IPS DF 19.7 (cell line): ENCODE results near the gene PPFIA4.

Experiments
- DNase-seq: peaks from one replicate; pipeline ENCODE4 v3.0.0-alpha.2; 2013; ENCODE audit warnings: low read depth, low spot score

Gene PPFIA4

DNA sequence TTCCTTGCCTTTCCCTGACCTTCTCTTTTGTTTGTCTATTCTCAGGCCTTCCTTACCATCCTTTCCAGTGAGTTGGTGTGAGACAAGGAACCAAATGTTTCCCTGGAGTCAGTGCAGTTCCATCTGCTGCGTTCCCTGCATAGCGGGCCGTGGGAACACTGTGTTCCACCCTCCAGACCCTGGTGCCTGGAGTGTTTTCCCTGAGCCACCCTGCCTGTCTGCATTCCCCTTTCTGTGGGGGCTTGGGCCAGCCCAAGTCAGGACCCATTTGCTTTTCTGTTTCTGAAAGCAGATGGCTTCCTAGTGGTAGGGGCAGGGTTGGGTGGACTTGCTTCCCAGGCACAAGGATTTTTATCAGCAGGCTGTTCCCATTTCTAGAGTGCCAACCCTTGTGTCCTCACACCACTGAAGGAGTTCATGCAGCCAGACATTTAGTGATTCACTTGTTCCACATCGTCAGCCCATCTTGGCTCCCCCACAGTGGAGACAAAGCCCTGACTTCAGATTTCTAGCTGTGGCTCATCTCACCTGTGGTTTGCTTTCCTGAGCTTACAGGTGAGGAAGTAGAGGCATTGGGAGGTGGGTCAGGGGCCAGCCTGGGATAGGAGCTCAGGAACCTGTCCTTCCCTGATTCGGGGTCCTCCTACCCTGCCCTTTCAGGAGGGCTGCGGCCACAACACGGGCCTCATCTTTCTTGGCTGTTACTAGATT, 73.7 kb downstream of the PPFIA4 start:
- no peak for DNase-seq

GRCh38 chr1:203100516-203100869, 74.2 kb downstream of the PPFIA4 start:
- DNase-seq = no peak

GRCh38 chr1:203101813-203102634, 75.7 kb downstream of the PPFIA4 start:
- no peak for DNase-seq

- DNase-seq = no peak
Observed at GRCh38 chr1:203103216-203103615, 76.9 kb downstream of the PPFIA4 start.

- no peak for DNase-seq
Observed at GRCh38 chr1:203103829-203104495, 77.7 kb downstream of the PPFIA4 start.

- no peak for DNase-seq
Observed at GRCh38 chr1:203104789-203105390, 78.6 kb downstream of the PPFIA4 start.

DNA sequence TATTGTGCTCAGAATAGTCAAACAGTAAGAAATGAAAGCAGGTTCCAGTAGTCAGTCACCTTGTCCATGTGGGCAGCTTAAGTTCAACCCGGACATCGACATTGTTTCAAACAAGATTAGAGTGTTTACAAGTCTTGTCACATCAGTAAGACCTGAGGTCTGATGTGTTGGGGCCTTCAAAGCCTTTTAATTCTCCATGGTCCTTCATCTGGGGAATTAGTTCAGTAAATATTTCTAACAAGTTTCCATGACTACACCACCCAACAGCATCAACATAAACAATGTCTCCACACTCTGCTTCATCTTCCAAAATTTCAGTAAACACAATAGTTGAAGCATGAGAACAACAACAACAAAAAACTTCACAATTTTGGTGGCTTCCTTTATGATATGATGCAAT, 86.2 kb downstream of the PPFIA4 start:
- DNase-seq = no peak

DNA sequence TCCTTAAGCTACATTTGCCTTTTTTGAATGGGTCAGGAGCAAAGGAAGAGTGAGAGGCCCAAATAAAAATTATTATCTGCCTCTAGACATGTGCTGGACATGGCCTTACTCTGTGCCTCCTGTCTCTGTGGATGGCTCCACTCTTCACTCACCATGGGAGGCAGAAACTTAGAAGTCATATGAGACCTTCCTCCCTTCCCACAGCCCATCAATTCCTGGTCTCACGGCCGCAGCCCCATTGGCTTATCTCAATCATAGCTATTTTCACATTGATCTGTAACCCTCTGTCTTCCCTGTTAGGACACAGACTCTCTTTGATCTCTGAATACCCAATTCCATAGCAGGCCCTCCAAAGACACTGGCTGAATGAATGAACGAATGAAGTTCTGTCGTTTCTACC, 87.0 kb downstream of the PPFIA4 start:
- DNase-seq = no peak

GRCh38 chr1:203114202-203114601, 87.9 kb downstream of the PPFIA4 start:
- no peak for DNase-seq

- no peak for DNase-seq
Observed at GRCh38 chr1:203116091-203116820, 90.0 kb downstream of the PPFIA4 start.

DNA sequence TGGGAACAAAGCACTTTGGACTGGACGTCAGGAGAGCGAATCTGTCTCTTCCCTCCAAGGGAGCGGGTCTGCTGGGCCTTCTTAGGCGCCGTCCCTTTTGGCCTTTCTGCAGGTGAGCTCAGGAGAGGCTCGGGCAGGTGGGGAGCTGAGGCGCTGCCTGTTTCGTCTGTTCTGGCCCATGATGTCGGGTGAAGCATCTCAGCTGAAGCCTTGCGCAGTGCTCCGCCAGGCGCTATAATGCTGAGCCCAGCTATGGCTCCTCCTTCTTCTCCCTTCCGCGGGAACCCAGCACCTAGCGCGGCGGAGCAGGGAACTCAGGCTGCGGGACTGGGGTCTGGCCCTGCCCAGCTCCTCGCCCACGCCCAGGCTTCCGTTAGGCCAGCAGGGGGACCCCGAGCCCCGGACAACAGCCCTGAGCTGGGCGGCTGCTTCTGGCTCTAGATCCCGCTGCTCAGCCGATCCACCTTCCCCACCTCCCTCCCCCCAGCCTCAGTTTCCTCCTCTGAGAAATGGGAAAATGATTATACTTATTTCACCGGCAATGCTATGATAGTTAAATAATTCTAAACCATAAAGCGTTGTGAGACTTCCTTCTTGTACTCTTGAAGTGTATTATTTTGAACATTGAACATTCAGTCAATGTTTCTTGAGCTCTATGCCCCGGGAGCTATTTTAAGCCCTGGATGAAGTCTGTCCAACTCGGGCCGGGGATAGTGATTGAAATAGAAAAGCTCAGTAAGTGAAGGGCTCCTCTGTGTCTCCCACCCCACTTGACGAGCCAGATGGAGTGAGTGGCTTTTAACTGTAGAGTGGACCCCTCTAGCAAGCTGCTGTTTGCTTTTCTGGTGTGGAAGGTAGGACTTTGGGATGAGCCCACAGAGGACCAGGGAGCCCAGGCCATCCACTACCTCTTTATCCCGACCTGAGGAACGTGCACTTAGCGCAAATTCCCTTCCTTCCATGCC, 91.6 kb downstream of the PPFIA4 start:
- peak; percentile 47 for DNase-seq

DNA sequence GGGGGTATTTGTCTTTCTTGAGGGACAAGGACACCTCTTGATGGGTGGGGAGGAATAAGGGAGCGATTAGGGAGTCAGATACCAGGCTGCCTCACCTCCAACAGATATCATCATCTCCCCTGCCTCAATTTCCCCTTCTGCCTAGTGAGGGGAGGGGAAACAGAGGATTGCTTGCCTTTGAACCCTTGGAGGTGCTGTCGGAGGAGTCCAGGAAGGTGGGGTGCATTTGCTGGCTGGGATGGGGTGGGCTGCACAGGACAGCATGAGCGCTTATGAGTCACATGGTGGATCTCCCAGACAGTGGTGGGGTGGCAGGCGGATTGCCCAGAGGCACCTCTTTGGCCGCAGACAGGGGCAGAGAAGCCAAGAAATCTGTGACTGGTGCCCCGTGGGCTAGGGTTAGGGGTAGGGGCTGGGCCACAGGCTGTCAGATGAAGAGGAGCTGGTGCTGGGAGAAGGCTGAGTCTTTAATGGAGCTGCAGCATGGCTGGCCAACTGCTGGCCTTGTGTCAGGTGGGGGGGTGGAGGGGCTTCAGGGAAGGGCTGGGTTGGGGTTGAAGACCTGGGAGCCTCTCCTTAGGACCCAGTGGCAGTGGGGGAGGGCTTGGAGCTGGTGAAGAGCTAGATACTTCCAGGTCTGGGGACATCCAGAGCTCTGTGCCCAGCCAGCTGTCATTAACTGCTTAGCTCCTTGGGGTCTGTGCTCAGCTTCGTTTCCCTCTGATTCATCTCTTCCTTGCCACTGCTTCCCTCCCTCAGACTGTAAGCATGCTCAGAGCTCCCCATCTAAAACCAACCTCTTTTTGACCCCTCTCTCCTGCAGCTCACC, 94.2 kb downstream of the PPFIA4 start:
- no peak for DNase-seq

GRCh38 chr1:203121186-203122015, 95.1 kb downstream of the PPFIA4 start:
- no peak for DNase-seq

GRCh38 chr1:203122159-203122558, 95.9 kb downstream of the PPFIA4 start:
- DNase-seq = no peak

DNA sequence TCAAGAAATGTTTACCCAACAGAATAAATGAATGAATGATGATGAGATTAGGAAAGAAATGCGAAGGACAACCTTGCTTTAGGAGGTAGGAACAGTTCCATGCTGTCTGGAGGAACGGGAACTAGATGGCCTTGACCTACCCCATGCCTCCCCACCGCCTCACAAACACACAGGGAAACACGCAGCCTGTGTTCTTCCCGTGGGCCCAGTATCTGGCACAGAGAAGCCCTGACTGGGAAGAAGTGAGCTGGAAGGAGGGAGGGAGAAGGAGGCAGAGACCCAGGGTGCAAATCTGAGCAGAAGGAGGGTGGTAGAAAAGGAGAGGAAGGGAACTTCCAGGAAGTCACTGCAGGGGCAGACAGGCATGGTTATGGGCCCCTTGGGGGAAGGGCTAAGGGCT, 97.7 kb downstream of the PPFIA4 start:
- no peak for DNase-seq

GRCh38 chr1:203124546-203125317, 98.4 kb downstream of the PPFIA4 start:
- no peak for DNase-seq

DNA sequence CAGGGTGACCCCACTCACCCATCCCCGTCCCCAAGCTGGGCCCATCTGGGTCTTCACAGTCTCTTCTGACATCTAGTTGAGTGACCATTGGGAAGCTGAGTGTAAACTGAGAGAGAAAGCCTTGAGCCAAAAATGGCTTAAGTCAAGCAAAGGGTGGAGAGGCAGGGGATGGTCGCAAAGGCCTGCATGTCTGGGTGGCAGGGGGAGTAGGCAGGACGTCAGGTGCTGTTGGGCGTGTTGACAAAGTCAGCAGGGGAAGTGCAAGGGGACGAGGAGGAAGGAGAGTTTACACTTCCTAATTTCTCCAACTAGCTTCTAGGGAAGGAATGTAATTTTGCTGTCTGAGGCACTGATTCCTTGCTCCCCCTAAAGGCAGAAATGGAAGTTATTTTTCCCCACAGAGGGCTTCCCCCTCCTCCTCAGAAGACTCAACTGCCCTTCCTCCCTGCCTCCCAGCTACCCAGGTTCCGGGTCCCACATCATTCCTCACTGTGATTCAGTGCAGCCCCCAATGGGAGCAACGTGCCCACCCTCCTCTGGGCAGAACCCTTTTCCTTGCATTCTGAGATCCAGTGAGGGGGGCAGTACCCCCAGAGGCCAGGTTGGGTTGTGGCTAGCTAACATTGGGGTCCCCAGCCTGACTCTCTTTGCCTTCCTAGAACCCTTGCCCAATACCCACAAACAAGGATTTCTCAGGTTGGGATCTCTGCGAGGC, 100.0 kb downstream of the PPFIA4 start:
- DNase-seq = no peak
